Stimulated activated effector memory CD8-positive, alpha-beta T cell treated with anti-CD3 and anti-CD28 coated beads, Interleukin-12 subunit alpha, Interleukin-12 subunit beta, amount 100 ng/mL, for 72 hours (primary cell): ENCODE results near the gene OPHN1.

Experiments used
- ATAC-seq: fragments of 150-1000 bp; cut with Tn5 transposase; 2 replicates; pipeline ENCODE4 v1.10.0; 2021
- DNase-seq, 2 donors: peaks; one replicate each; pipeline ENCODE4 v3.0.0; 2021 to 2022; ENCODE audit warnings: low spot score in 2 of 2
- H3K27ac Mint-ChIP-seq: one replicate; pipeline ENCODE4 v1.8.0; 2022; ENCODE audit warnings: mild to moderate bottlenecking, mixed read lengths
- H3K36me3 Mint-ChIP-seq: one replicate; pipeline ENCODE4 v1.8.0; 2022; ENCODE audit warnings: mild to moderate bottlenecking, mixed read lengths
- H3K4me1 Mint-ChIP-seq: one replicate; pipeline ENCODE4 v1.8.0; 2022; ENCODE audit warnings: mixed read lengths
- H3K4me3 Mint-ChIP-seq: one replicate; pipeline ENCODE4 v1.8.0; 2022; ENCODE audit warnings: mild to moderate bottlenecking, mixed read lengths
- H3K9me3 Mint-ChIP-seq: one replicate; pipeline ENCODE4 v1.8.0; 2022; ENCODE audit warnings: mixed read lengths

OPHN1 gene

DNA sequence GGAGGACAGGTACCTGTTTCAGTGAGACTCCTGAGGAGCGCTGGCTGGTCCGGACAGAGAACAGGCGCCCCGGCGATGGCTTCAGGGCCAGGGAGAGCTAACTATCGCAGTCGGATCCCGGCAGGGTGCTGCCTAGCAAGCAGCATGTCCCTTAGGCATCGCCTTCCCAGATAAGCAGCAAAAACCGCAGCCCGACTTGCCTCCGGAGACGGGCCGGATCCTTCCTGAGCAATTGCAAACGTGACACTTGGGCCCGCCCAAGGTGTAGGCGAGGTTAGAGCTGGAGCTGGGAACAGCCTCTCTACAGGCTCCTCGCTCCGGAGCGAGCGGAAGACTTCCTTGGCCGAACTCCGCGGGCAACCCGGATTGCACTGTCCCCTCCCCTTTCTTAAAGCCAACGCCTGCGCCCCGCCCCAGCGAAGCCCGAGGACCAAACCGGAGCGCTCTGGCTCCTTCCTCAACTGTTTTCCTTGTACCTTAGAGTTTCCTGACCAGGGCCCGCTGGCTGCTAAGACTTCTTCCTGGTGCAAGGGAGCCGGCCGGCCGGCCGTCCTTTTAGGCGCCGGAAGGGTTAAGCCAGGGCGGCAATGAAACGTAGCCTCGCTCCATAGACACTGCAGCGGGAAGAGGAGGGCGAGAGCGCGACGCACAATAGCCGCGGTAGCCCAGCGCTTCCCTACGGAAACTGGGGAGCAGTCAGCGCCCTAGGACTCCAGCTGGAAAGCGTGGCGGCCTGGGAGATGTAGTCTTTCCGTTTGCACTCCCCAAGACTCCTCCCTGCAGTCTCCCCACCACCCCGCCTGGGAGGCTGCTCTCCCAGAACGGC is at the start of gene OPHN1:
TSS of gene OPHN1 (minus strand) at position 341 of the 826 bp plus-strand sequence. CDS start 475 bp downstream, outside the sequence.
- H3K36me3 Mint-ChIP-seq: no peaks in the 10 kb centered on the region
- H3K4me3 Mint-ChIP-seq: peak within 1 kb of the TSS; percentile 66
- DNase-seq (no peak), ATAC-seq (no peak)
- H3K27ac Mint-ChIP-seq: no peak within 1 kb of the TSS
- H3K4me1 Mint-ChIP-seq: peaks cover 9% of the 10 kb centered on the region
- no peaks in the 10 kb centered on the region for H3K9me3 Mint-ChIP-seq

DNA sequence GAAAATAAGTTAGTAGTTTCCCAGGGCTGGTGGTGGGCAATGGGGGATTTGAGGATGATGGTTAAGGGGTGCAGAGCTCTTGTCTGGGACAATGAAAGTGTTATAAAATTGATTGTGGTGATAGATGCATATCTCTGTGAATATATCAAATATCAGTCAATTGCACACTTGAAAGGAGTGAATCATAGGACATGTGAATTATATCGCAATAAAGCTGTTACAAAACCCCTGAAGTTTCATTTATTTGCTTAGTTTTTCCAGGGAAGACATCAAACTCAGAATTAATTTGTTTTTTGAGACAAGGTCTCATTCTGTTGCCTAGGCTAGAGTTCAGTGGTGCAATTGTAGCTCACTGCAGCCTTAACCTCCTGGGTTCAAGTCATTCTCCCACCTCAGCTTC is 47.7 kb upstream of the OPHN1 start:
- Mint-ChIP-seq H3K4me3 (no peak overlapping the region), H3K27ac (no peak overlapping the region)

GRCh38 chrX:68464796-68465195 is 31.5 kb upstream of the OPHN1 start:
- Mint-ChIP-seq H3K27ac (no peak overlapping the region), H3K36me3 (no peaks in the 10 kb centered on the region), H3K9me3 (no peaks in the 10 kb centered on the region), H3K4me1 (no peaks in the 10 kb centered on the region), H3K4me3 (no peak overlapping the region)
- DNase-seq: no peak
- no peak for ATAC-seq

More for the DNA sequence above, 47.7 kb upstream of the OPHN1 start:
- no peak for DNase-seq
- Mint-ChIP-seq H3K4me1 (no peaks in the 10 kb centered on the region), H3K36me3 (no peaks in the 10 kb centered on the region), H3K9me3 (no peaks in the 10 kb centered on the region)
- ATAC-seq: no peak

- H3K27ac Mint-ChIP-seq: no peak overlapping the region
- no peaks in the 10 kb centered on the region for H3K9me3 Mint-ChIP-seq
- DNase-seq (no peak), ATAC-seq (no peak)
- no peaks in the 10 kb centered on the region for H3K36me3 Mint-ChIP-seq
- no peaks in the 10 kb centered on the region for H3K4me1 Mint-ChIP-seq
- no peak overlapping the region for H3K4me3 Mint-ChIP-seq
These were observed 30.6 kb upstream of the OPHN1 start for GRCh38 chrX:68463880-68464279.

- no peaks in the 10 kb centered on the region for H3K9me3 Mint-ChIP-seq
- ATAC-seq (no peak), DNase-seq (peak in 1 of 2 donors; percentile 46)
- no peak overlapping the region for H3K27ac Mint-ChIP-seq
- no peaks in the 10 kb centered on the region for H3K36me3 Mint-ChIP-seq
- no peak overlapping the region for H3K4me3 Mint-ChIP-seq
- H3K4me1 Mint-ChIP-seq: no peaks in the 10 kb centered on the region
These were observed 29.4 kb upstream of the OPHN1 start for GRCh38 chrX:68462653-68463052.

GRCh38 chrX:68462197-68462596 is 28.9 kb upstream of the OPHN1 start:
- no peaks in the 10 kb centered on the region for H3K4me1 Mint-ChIP-seq
- no peaks in the 10 kb centered on the region for H3K9me3 Mint-ChIP-seq
- H3K4me3 Mint-ChIP-seq: no peak overlapping the region
- no peak overlapping the region for H3K27ac Mint-ChIP-seq
- no peak for ATAC-seq
- no peak for DNase-seq
- no peaks in the 10 kb centered on the region for H3K36me3 Mint-ChIP-seq

DNA sequence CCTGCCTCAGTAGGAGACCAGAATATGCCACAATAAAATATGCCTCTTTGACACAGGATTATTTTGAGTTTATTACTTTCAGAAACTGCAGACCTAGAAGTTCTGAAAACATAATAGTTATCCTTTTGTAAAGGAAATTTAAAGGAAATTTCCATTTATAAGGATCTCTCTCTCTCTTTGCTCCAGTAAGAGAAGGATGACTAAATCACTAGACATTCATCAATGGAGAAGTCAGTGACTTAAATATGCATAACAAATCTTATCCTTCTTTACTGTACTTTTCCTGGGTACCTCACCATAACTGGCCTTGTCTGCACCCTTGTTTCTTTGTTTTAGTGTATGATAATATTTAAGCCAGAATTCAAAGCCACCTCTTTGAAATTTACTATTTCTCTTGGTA is 28.3 kb upstream of the OPHN1 start:
- H3K27ac Mint-ChIP-seq: no peak overlapping the region
- H3K4me1 Mint-ChIP-seq: no peaks in the 10 kb centered on the region
- H3K9me3 Mint-ChIP-seq: no peaks in the 10 kb centered on the region
- no peaks in the 10 kb centered on the region for H3K36me3 Mint-ChIP-seq
- DNase-seq (no peak), ATAC-seq (no peak)
- H3K4me3 Mint-ChIP-seq: no peak overlapping the region

GRCh38 chrX:68461093-68461492 is 27.8 kb upstream of the OPHN1 start:
- no peaks in the 10 kb centered on the region for H3K36me3 Mint-ChIP-seq
- ATAC-seq (no peak), DNase-seq (no peak)
- no peak overlapping the region for H3K4me3 Mint-ChIP-seq
- no peaks in the 10 kb centered on the region for H3K4me1 Mint-ChIP-seq
- no peaks in the 10 kb centered on the region for H3K9me3 Mint-ChIP-seq
- no peak overlapping the region for H3K27ac Mint-ChIP-seq

GRCh38 chrX:68455151-68455510 is 21.8 kb upstream of the OPHN1 start:
- no peak for DNase-seq
- Mint-ChIP-seq H3K27ac (no peak overlapping the region), H3K4me1 (no peaks in the 10 kb centered on the region), H3K4me3 (no peak overlapping the region), H3K36me3 (no peaks in the 10 kb centered on the region), H3K9me3 (no peaks in the 10 kb centered on the region)
- ATAC-seq: no peak

GRCh38 chrX:68454476-68455150 is 21.3 kb upstream of the OPHN1 start:
- DNase-seq (no peak), ATAC-seq (no peak)
- Mint-ChIP-seq H3K36me3 (no peaks in the 10 kb centered on the region), H3K4me3 (no peak overlapping the region), H3K4me1 (no peaks in the 10 kb centered on the region), H3K9me3 (no peaks in the 10 kb centered on the region), H3K27ac (no peak overlapping the region)

DNA sequence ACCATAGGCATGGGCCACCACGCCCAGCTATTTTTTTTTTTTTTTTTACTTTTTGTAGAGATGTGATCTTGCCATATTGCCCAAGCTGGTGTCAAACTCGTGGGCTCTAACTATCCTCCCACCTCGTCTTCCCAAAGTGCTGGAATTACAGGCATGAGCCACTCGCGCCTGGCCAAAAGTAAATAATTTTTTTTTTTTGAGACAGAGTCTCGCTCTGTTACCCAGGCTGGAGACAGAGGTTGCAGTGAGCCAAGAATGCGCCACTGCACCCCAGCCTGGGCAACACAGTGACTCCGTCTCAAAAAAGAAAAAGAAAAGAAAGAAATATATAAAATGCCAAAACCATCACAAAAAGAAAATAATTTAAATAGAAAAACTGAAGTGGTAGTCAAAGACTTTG is 18.4 kb upstream of the OPHN1 start:
- no peak overlapping the region for H3K4me3 Mint-ChIP-seq
- no peaks in the 10 kb centered on the region for H3K9me3 Mint-ChIP-seq
- H3K27ac Mint-ChIP-seq: no peak overlapping the region
- ATAC-seq (no peak), DNase-seq (no peak)
- H3K36me3 Mint-ChIP-seq: no peaks in the 10 kb centered on the region
- H3K4me1 Mint-ChIP-seq: no peaks in the 10 kb centered on the region

DNA sequence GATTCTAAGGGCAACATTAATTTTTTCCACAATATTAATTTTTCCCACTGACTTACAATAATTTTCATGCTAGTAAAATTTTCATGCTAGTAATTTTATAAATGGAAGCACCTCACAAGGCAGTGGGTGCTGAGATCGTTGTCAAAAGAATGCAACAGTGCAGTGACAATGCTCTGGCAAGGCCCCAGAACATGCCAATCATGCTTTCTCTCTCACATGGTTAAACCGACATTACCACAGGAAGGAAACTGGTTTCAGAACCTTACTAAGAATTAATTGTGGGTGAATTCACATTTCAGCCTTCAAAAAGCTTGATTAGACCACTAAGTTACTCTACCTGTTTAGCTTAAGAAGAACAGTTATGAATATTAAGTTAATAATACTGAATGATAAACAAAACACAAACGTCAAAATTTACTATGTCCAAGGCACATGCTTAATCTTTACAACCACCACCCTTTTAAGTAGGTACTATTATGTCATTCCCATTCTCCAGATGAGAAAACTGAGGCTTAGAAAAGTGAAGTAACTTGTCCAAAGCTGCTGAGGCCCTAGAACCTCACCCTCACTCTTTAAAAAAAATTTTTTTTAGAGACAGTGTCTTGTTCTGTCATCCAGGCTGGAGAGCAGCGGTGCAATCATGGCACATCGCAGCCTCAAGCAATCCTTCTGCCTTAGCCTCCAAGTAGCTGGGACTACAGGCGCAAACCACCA is 10.0 kb upstream of the OPHN1 start:
- Mint-ChIP-seq H3K36me3 (no peaks in the 10 kb centered on the region), H3K4me1 (no peaks in the 10 kb centered on the region), H3K4me3 (no peak overlapping the region), H3K27ac (no peak overlapping the region), H3K9me3 (no peaks in the 10 kb centered on the region)
- DNase-seq (no peak), ATAC-seq (peak; percentile 65)

- DNase-seq (no peak), ATAC-seq (no peak)
- Mint-ChIP-seq H3K27ac (no peak overlapping the region), H3K4me3 (no peak overlapping the region), H3K36me3 (no peaks in the 10 kb centered on the region), H3K9me3 (no peaks in the 10 kb centered on the region), H3K4me1 (no peaks in the 10 kb centered on the region)
These were observed 7.6 kb upstream of the OPHN1 start for GRCh38 chrX:68440940-68441339.

DNA sequence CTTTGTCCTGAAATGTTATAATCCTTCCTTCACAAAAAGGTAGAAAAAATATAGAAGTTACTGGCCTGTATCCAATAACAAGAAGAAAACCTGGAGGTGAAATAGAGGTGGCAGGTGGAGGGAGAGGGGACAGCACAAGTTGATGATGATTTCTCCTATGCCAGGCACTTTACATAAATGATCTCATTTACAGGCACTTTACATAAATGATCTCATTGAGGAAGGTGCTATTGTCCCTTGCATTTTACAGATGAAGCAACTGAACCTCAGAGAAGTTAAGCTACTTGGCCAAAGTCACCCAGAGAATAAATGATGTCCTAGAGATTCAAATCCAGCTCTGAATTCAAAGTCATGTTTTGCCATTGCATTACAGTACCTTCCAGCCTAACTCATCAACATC is 7.1 kb upstream of the OPHN1 start:
- ATAC-seq: no peak
- H3K4me1 Mint-ChIP-seq: no peaks in the 10 kb centered on the region
- H3K4me3 Mint-ChIP-seq: no peak overlapping the region

GRCh38 chrX:68439341-68439740 is 6.0 kb upstream of the OPHN1 start:
- H3K9me3 Mint-ChIP-seq: no peaks in the 10 kb centered on the region
- ATAC-seq (no peak), DNase-seq (no peak)
- no peak overlapping the region for H3K27ac Mint-ChIP-seq
- peaks cover under 1% of the 10 kb centered on the region for H3K4me1 Mint-ChIP-seq
- no peak overlapping the region for H3K4me3 Mint-ChIP-seq
- H3K36me3 Mint-ChIP-seq: no peaks in the 10 kb centered on the region

More for the DNA sequence above, 7.1 kb upstream of the OPHN1 start:
- Mint-ChIP-seq H3K27ac (no peak overlapping the region), H3K36me3 (no peaks in the 10 kb centered on the region), H3K9me3 (no peaks in the 10 kb centered on the region)
- DNase-seq: no peak

GRCh38 chrX:68438575-68438974 is 5.3 kb upstream of the OPHN1 start:
- H3K4me3 Mint-ChIP-seq: no peak overlapping the region
- H3K9me3 Mint-ChIP-seq: no peaks in the 10 kb centered on the region
- ATAC-seq (no peak), DNase-seq (no peak)
- H3K27ac Mint-ChIP-seq: no peak overlapping the region
- no peaks in the 10 kb centered on the region for H3K36me3 Mint-ChIP-seq
- peaks cover 8% of the 10 kb centered on the region for H3K4me1 Mint-ChIP-seq
